Measurements from ENCODE around the gene EVC2. TPM values are rescaled to one million over a fixed set of nuclear protein-coding genes. Genes with fewer than 3 reads are reported as not detected.

The EVC2 gene
- polyA plus RNA-seq, 3 donors: 0.04 to 0.12 (median 0.08) TPM

DNA sequence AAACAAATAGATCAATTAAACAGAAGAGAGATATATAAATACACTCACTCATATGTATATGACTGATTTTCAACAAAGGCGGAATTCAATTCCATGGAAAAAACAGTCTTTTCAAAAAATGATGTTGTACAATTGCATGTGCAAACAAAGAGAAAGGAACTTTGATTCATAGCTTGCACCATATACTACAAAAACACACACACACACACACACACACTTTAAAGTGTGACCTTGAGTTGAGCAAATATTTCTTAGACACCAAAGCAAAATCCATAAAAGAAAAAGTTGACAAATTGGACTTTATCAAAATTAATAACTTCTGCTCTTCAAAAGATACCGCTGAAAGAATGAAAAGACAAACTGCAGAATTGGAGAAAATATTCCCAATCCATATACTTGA, 168.8 kb downstream of the EVC2 start:
- no peak overlapping the region for H3K27ac Mint-ChIP-seq
- TF ChIP-seq, protein P1, sequence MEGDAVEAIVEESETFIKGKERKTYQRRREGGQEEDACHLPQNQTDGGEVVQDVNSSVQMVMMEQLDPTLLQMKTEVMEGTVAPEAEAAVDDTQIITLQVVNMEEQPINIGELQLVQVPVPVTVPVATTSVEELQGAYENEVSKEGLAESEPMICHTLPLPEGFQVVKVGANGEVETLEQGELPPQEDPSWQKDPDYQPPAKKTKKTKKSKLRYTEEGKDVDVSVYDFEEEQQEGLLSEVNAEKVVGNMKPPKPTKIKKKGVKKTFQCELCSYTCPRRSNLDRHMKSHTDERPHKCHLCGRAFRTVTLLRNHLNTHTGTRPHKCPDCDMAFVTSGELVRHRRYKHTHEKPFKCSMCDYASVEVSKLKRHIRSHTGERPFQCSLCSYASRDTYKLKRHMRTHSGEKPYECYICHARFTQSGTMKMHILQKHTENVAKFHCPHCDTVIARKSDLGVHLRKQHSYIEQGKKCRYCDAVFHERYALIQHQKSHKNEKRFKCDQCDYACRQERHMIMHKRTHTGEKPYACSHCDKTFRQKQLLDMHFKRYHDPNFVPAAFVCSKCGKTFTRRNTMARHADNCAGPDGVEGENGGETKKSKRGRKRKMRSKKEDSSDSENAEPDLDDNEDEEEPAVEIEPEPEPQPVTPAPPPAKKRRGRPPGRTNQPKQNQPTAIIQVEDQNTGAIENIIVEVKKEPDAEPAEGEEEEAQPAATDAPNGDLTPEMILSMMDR (IDR thresholded peaks at IDR 0.05): no peak
- H3K27me3 Mint-ChIP-seq (ENCODE audit: low read depth in 3 of 3): peaks cover 2% of the 10 kb centered on the region in 3 donors
- Histone ChIP-seq H3K9ac (ENCODE audit: insufficient read depth, low read length, poor library complexity, severe bottlenecking) (no peak overlapping the region), H3K9me3 (replicated peaks in 1 of 2; ENCODE audit: control insufficient read depth in 1 of 2, insufficient read depth in 1 of 2, low read length in 2 of 2) (peaks cover 0 to 9% of the 10 kb centered on the region in 2 donors), H3K36me3 (replicated peaks in 1 of 2; ENCODE audit: control insufficient read depth in 1 of 2, insufficient read depth in 2 of 2, low read length in 2 of 2) (no peaks in the 10 kb centered on the region), H4K20me1 (ENCODE audit: insufficient read depth, low read length) (no peaks in the 10 kb centered on the region), H3K4me2 (replicated peaks; ENCODE audit: extremely low read depth, low read length, poor library complexity, severe bottlenecking) (no peak overlapping the region), H3K79me2 (ENCODE audit: insufficient read depth, low read length) (no peaks in the 10 kb centered on the region), H3K27ac (ENCODE audit: low read depth in 1 of 2, low read length in 2 of 2) (no peak overlapping the region), H3K4me1 (ENCODE audit: control insufficient read depth in 1 of 2, insufficient read depth in 2 of 2, low read length in 2 of 2) (no peaks in the 10 kb centered on the region), H2AFZ (ENCODE audit: insufficient read depth, low read depth, low read length, poor library complexity, severe bottlenecking) (no peak overlapping the region), H3K27me3 (ENCODE audit: control insufficient read depth in 2 of 2, insufficient read depth in 2 of 2, low read length in 2 of 2) (no peaks in the 10 kb centered on the region), H3K4me3 (replicated peaks in 1 of 3; ENCODE audit: low read depth in 2 of 3, low read length in 3 of 3) (no peak overlapping the region)
- WGBS (ENCODE audit: insufficient coverage): no CpG with 5 or more reads among the region's 2 CpGs
- intact Hi-C loops (cut with micrococcal nuclease): no loop called here
- DNase-seq: no peak
- no peaks in the 10 kb centered on the region for H3K4me1 Mint-ChIP-seq
- no peak overlapping the region for H3K4me3 Mint-ChIP-seq
- H3K9me3 Mint-ChIP-seq: peaks cover 0 to 10% (median 7%) of the 10 kb centered on the region in 7 donors
- H3K36me3 Mint-ChIP-seq: no peaks in the 10 kb centered on the region

DNA sequence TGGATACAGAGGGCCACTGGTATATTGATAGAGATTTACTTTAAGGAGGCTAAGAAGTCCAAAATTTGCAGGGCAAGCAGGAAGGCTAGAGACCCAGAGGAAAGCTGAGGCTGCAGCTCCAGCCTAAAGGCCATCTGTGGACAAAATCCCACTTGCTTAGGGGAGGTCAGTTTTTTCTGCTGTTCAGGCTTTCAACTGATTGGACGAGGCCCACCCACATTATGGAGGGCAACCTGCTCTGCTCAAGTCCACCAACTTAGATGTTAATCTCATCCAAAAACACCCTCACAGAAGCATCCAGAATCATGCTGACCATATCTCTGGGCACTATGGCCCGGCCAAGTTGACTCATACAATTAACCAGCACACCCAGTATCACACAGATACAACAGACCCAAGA, 176.3 kb downstream of the EVC2 start:
- Histone ChIP-seq H3K36me3 (replicated peaks in 1 of 2; ENCODE audit: control insufficient read depth in 1 of 2, insufficient read depth in 2 of 2, low read length in 2 of 2) (no peaks in the 10 kb centered on the region), H3K9ac (ENCODE audit: insufficient read depth, low read length, poor library complexity, severe bottlenecking) (no peak overlapping the region), H4K20me1 (ENCODE audit: insufficient read depth, low read length) (no peaks in the 10 kb centered on the region), H3K4me2 (replicated peaks; ENCODE audit: extremely low read depth, low read length, poor library complexity, severe bottlenecking) (no peak overlapping the region), H3K4me1 (ENCODE audit: control insufficient read depth in 1 of 2, insufficient read depth in 2 of 2, low read length in 2 of 2) (no peaks in the 10 kb centered on the region), H2AFZ (ENCODE audit: insufficient read depth, low read depth, low read length, poor library complexity, severe bottlenecking) (no peak overlapping the region), H3K27ac (ENCODE audit: low read depth in 1 of 2, low read length in 2 of 2) (no peak overlapping the region), H3K79me2 (ENCODE audit: insufficient read depth, low read length) (no peaks in the 10 kb centered on the region), H3K27me3 (ENCODE audit: control insufficient read depth in 2 of 2, insufficient read depth in 2 of 2, low read length in 2 of 2) (no peaks in the 10 kb centered on the region), H3K4me3 (replicated peaks in 1 of 3; ENCODE audit: low read depth in 2 of 3, low read length in 3 of 3) (no peak overlapping the region), H3K9me3 (replicated peaks in 1 of 2; ENCODE audit: control insufficient read depth in 1 of 2, insufficient read depth in 1 of 2, low read length in 2 of 2) (peaks cover 0 to 9% of the 10 kb centered on the region in 2 donors)
- H3K36me3 Mint-ChIP-seq: no peaks in the 10 kb centered on the region
- H3K4me3 Mint-ChIP-seq: no peak overlapping the region
- no peak for DNase-seq
- peaks cover 7 to 14% (median 8%) of the 10 kb centered on the region in 7 donors for H3K9me3 Mint-ChIP-seq
- H3K27me3 Mint-ChIP-seq (ENCODE audit: low read depth in 3 of 3): peaks cover 0 to 2% (median 1%) of the 10 kb centered on the region in 3 donors
- TF ChIP-seq, protein P1 (IDR thresholded peaks at IDR 0.05): no peak
- intact Hi-C loops (cut with micrococcal nuclease): no loop called here
- no peaks in the 10 kb centered on the region for H3K4me1 Mint-ChIP-seq
- no peak overlapping the region for H3K27ac Mint-ChIP-seq
- 83% methylated on average over 1 of the region's 2 CpGs for WGBS (ENCODE audit: insufficient coverage)
